Right renal pelvis (tissue), 4 donors: ENCODE measurements around the gene CYYR1. TPM values are rescaled to one million over a fixed set of nuclear protein-coding genes. Genes with fewer than 3 reads are reported as not detected.
A peak's percentile ranks its signal among the peaks of the same experiment; 100 is the strongest.
"Not testable (repeated sequence)": the region's sequence is repeated elsewhere in the genome, so short reads cannot be mapped to it uniquely, and the experiment has no call there.

Experiments
- DNase-seq, 4 donors: peaks; one replicate each; pipeline ENCODE4 v3.0.0-alpha.2; 2013; ENCODE audit warnings: low read depth in 4 of 4, low spot score in 3 of 4, missing footprints in 1 of 4
- polyA plus RNA-seq, 4 donors: library from polyadenylated mRNA; unstranded; fragments of 120-200 nt; gene quantifications; one replicate each; pipeline ENCODE4 v1.2.1, GENCODE V29; 2013; ENCODE audit not compliant: insufficient read length in 4 of 4

Gene CYYR1
- polyA plus RNA-seq, 4 donors: 53.3 to 75.9 (median 73.0) TPM

- DNase-seq: no peak
These were observed 73.6 kb downstream of the CYYR1 start for GRCh38 chr21:26499495-26499894.

- DNase-seq: no peak
These were observed 77.7 kb downstream of the CYYR1 start for GRCh38 chr21:26495283-26495849.

GRCh38 chr21:26491663-26492062, 81.4 kb downstream of the CYYR1 start:
- no peak for DNase-seq

GRCh38 chr21:26490771-26491170, 82.3 kb downstream of the CYYR1 start:
- DNase-seq: peak in 3 of 4 donors; percentile 12 to 25 (median 18)

- DNase-seq: no peak
These were observed 83.3 kb downstream of the CYYR1 start for GRCh38 chr21:26489781-26490180.

GRCh38 chr21:26487981-26488480, 85.1 kb downstream of the CYYR1 start:
- DNase-seq: no peak

GRCh38 chr21:26473471-26473870, 99.6 kb downstream of the CYYR1 start:
- no peak for DNase-seq

- DNase-seq: no peak
These were observed 102.0 kb downstream of the CYYR1 start for GRCh38 chr21:26471099-26471471.

- no peak for DNase-seq
These were observed 102.6 kb downstream of the CYYR1 start for GRCh38 chr21:26470351-26471098.

- no peak for DNase-seq
These were observed 103.3 kb downstream of the CYYR1 start for GRCh38 chr21:26469789-26470188.

GRCh38 chr21:26465916-26466315, 107.2 kb downstream of the CYYR1 start:
- DNase-seq: no peak

GRCh38 chr21:26461500-26461899, 111.6 kb downstream of the CYYR1 start:
- DNase-seq: no peak

- DNase-seq: no peak
These were observed 112.5 kb downstream of the CYYR1 start for GRCh38 chr21:26460621-26461020.

- not testable (repeated sequence) for DNase-seq
These were observed 114.2 kb downstream of the CYYR1 start for GRCh38 chr21:26458854-26459253.

- DNase-seq: no peak
These were observed 115.3 kb downstream of the CYYR1 start for GRCh38 chr21:26457817-26458216.

- DNase-seq: peak in 1 of 4 donors; percentile 7
These were observed 119.8 kb downstream of the CYYR1 start for GRCh38 chr21:26453267-26453666.

GRCh38 chr21:26451081-26451740, 121.9 kb downstream of the CYYR1 start:
- DNase-seq: no peak

GRCh38 chr21:26449161-26449560, 123.9 kb downstream of the CYYR1 start:
- DNase-seq: no peak

GRCh38 chr21:26448751-26449150, 124.3 kb downstream of the CYYR1 start:
- no peak for DNase-seq

GRCh38 chr21:26447932-26448475, 125.1 kb downstream of the CYYR1 start:
- no peak for DNase-seq

GRCh38 chr21:26445440-26445839, 127.6 kb downstream of the CYYR1 start:
- DNase-seq: no peak
